Rectal smooth muscle tissue (tissue), 1 donor: Measurements from ENCODE around the gene GPR135.

ENCODE experiments used
- H3K27ac ChIP-seq: one replicate; pipeline ENCODE4 v1.7.0; 2013; ENCODE audit warnings: low read depth, low read length, inconsistent platforms
- H3K27me3 ChIP-seq: one replicate; pipeline ENCODE4 v1.7.0; 2013; ENCODE audit warnings: low read length; ENCODE audit not compliant: control insufficient read depth, insufficient read depth
- H3K36me3 ChIP-seq: one replicate; pipeline ENCODE4 v1.7.0; 2013; ENCODE audit warnings: low read length; ENCODE audit not compliant: control insufficient read depth, insufficient read depth
- H3K4me1 ChIP-seq: one replicate; pipeline ENCODE4 v1.7.0; 2013; ENCODE audit warnings: low read length; ENCODE audit not compliant: control insufficient read depth, insufficient read depth
- H3K4me3 ChIP-seq: one replicate; pipeline ENCODE4 v1.7.0; 2013; ENCODE audit warnings: low read length
- H3K9ac ChIP-seq: one replicate; pipeline ENCODE4 v1.7.0; 2013; ENCODE audit warnings: low read length

GPR135 gene, protein sequence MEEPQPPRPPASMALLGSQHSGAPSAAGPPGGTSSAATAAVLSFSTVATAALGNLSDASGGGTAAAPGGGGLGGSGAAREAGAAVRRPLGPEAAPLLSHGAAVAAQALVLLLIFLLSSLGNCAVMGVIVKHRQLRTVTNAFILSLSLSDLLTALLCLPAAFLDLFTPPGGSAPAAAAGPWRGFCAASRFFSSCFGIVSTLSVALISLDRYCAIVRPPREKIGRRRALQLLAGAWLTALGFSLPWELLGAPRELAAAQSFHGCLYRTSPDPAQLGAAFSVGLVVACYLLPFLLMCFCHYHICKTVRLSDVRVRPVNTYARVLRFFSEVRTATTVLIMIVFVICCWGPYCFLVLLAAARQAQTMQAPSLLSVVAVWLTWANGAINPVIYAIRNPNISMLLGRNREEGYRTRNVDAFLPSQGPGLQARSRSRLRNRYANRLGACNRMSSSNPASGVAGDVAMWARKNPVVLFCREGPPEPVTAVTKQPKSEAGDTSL

DNA sequence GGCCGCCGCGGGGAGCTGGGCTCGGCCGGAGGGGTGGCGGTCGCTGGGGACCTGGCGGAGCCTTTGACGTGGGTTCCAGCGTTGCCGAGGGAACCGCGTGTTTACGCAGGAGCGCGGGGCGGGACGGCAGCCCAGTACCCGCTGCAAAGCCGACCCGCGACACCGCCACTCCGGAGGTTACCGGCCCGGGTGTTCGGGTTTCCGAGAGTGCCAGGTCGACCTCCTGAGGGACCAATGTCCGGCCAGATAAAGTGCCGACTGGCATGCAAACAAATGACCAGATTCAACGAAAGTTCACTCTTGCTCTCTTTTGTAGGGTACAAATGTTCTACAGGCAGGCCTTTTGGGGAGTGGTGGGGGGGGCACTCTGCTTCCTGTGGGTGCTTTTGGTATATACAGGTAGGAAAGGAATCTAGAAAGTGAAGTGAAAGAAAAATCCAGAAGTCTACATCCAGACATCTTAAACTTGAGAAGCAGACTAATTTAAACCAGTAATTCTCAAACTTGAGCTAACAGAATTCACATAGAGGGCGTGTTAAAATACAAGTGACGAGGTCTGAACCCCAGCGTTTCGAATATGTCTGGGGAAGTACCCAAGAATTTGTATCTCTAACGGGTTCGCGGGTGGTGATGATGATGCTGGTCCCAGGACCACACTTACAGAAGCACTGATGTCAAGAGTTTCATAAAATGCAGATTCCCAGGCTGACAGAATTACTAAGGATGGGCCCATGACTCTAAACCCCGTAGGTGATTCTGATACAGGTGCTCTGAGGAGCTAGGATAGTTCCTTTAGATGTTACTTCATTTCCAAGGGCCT lies at the start of gene GPR135:
TSS of gene GPR135 (minus strand) at position 65 of the 820 bp plus-strand sequence. CDS start 154 bp downstream, outside the sequence.
- H3K27me3 ChIP-seq, result no peaks in the 10 kb centered on the region
- peaks cover 4% of the 10 kb centered on the region for H3K4me1 ChIP-seq
- peak within 1 kb of the TSS; percentile 68 for H3K4me3 ChIP-seq
- H3K27ac ChIP-seq, result peak within 1 kb of the TSS; percentile 70
- no peak within 1 kb of the TSS for H3K9ac ChIP-seq
- H3K36me3 ChIP-seq, result no peaks in the 10 kb centered on the region

DNA sequence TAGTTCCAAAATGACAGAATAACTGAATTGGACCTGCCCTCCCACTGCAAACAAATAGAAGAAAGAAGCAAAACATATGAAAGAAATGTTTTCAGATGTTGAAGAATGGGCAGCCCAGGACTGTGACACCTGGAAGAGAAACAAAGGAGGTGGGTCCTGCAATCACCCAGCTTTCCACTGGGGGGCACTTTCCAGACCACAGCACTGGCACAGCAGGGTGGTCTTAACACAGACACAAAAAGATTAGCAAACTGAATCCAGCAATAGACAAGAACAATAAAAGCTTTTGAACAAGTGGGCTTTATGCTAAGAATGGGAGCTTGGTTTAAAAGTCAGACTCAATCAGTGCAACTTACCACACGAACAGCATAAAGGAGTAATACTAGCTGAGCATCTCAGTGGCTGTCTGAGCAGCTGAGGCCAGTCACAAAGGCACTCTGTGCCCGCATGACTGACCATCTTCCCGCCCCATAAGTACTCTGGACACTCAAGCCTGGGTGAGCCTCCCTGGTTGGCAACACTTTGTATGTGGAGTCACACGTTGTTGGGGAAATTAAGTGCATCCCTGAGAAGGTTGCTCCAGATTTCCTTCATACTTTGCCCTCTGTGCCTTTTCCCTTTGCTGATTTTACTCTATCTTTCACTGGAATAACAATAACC lies 46.9 kb upstream of the GPR135 start:
- Histone ChIP-seq H3K4me3 (no peak overlapping the region), H3K27ac (no peak overlapping the region), H3K27me3 (no peaks in the 10 kb centered on the region), H3K9ac (no peak overlapping the region), H3K4me1 (no peaks in the 10 kb centered on the region), H3K36me3 (no peaks in the 10 kb centered on the region)

DNA sequence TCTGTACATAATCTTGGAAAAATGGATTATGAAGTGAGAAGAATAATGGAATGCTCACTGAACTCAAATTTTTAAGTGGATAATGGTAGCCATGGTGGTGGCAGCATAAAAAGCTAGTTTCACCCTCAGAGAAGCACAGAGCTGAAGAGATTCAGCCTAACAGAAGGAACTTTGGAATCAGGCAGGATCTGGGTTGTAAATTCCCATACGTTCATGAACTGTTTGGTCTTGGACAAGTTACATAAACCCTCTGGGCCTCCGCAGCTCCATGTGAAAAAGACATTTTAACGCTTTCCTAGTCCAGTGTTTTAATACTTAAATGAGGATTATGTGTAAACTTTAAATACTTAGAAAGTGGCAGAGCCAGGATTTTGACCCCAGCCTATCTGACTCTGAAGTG lies 45.8 kb upstream of the GPR135 start:
- H3K4me3 ChIP-seq, result no peak overlapping the region
- H3K27me3 ChIP-seq, result no peaks in the 10 kb centered on the region
- H3K9ac ChIP-seq, result no peak overlapping the region
- no peak overlapping the region for H3K27ac ChIP-seq
- H3K4me1 ChIP-seq, result no peaks in the 10 kb centered on the region
- H3K36me3 ChIP-seq, result no peaks in the 10 kb centered on the region

DNA sequence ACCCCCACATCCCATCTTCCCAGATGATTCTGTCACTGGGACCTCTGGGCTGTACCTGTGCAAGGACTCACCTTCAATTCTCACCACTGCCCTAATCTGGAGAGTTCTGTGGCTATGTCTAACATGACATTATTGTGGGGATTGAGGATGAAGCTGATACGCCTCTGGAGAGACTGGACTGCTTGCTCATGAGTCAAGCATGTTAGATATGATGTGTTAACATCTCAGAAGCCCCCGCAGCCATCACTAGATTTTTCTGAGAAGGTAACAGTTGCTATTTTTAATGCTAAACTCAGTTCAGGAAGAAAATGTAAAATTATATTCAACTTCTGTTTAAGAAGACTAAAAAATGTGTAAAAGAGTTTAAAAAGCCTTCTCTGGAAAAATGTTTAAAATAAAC lies 44.8 kb upstream of the GPR135 start:
- Histone ChIP-seq H3K9ac (no peak overlapping the region), H3K4me3 (no peak overlapping the region), H3K27ac (no peak overlapping the region), H3K27me3 (no peaks in the 10 kb centered on the region), H3K4me1 (no peaks in the 10 kb centered on the region), H3K36me3 (no peaks in the 10 kb centered on the region)

DNA sequence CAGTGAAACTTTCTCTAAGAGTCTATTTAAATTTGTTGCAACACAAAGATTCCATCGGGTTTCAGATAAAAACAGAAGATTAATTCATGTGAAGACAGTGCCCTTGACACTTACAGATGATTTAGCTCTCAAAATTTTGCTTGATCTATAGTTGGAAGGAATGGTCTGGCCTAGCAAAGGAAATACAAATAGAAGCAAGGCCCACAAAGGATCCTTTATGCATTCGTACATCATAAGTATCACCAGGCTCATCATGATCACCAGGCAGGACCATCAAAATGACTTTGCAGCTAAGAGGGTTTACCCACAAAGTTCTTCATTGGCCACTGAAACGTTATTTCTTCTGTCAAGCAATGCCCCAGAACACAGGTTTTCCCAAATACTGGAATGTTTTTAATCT lies 43.9 kb upstream of the GPR135 start:
- Histone ChIP-seq H3K27ac (no peak overlapping the region), H3K36me3 (no peaks in the 10 kb centered on the region), H3K4me3 (no peak overlapping the region), H3K9ac (no peak overlapping the region), H3K27me3 (no peaks in the 10 kb centered on the region), H3K4me1 (no peaks in the 10 kb centered on the region)

DNA sequence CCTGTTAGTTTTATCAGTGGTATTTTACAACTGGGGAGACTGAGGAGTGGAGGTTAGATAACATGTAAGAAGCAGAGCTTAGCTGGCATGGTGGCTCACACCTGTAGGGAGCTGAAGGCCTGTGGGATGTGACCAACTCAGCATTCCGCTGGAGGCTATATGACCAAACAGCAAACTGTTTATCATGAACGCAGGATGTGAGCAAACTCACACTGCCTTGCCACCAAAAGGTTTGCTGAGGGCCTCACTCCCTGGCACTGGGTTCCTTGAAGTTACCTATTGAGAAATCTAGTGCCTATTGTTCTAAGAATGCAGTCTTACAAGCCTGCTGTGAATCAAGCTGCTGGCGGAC lies 42.5 kb upstream of the GPR135 start:
- no peak overlapping the region for H3K27ac ChIP-seq
- H3K36me3 ChIP-seq, result no peaks in the 10 kb centered on the region
- H3K27me3 ChIP-seq, result no peaks in the 10 kb centered on the region
- H3K4me1 ChIP-seq, result no peaks in the 10 kb centered on the region
- no peak overlapping the region for H3K4me3 ChIP-seq
- no peak overlapping the region for H3K9ac ChIP-seq

DNA sequence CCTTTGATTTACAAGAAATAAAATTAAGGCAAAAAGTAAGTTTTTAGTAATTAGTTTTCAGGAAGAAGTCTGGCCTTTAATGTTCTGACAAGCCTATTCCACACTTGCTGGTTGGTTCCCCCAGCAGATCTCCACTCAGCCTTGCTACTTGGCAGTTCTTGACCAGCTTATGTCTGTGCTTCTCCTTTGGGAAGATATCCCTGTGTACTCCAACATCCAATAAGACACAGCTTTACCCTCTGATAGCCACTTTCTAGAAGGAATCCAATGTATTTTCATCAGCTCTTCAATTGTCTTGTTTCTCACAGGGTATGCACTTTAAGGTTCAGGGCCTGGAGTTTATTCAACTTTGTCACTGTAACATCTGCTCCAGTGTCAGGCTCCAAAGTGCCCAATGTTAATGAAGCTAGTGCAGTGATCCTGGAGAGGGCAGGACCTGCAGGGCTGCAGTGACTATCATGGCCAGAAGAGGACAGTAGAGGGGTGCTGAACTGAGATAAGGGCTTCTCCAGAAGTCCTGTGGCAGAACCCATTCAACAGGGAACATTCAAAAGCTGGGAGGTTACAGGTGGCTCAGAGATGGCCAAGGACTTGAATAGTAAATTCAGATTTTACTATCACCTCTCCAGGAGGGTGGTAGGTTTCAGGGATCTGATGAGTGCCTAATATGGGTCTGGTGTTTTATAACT lies 42.0 kb upstream of the GPR135 start:
- no peak overlapping the region for H3K4me3 ChIP-seq
- no peak overlapping the region for H3K27ac ChIP-seq
- no peaks in the 10 kb centered on the region for H3K27me3 ChIP-seq
- no peaks in the 10 kb centered on the region for H3K4me1 ChIP-seq
- no peak overlapping the region for H3K9ac ChIP-seq
- no peaks in the 10 kb centered on the region for H3K36me3 ChIP-seq

DNA sequence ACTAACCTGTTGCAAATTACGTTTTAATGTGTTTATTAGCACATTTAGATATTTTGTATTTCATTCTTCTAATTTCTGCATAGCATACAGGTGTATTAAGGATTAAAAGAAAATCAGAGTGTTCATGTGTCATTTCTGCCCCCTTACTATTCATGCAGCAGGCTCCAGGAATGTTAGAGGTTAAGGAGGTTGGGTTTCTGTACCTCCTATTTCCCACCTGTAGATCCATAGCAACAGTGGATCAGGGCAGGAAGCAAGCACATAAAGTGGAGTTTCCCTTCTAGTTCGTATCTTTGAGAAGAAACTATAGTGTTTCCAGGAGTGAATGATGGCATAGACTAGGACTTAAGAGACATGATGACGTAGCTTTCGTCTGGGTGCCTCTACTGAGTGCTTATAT lies 38.1 kb upstream of the GPR135 start:
- no peaks in the 10 kb centered on the region for H3K36me3 ChIP-seq
- H3K27ac ChIP-seq, result no peak overlapping the region
- H3K9ac ChIP-seq, result no peak overlapping the region
- H3K4me3 ChIP-seq, result no peak overlapping the region
- no peaks in the 10 kb centered on the region for H3K4me1 ChIP-seq
- no peaks in the 10 kb centered on the region for H3K27me3 ChIP-seq

DNA sequence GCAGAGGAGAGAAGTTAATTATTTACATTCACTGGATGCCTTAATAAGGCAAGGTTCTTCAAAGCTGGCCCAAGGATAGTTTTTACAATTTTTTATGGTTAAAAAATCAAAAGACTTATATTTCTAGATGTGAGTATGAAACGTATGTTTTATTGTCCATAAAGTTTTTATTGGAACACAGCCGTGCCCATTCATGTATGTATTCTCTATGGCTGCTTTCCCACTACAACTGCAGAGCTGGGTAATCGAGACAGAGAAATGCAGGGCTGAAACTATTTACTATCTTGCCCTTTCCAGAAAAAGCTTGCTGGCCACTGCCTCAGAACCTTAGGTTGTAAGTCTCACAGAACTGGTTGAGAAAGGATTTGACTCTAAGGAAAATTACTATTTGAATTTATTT lies 35.6 kb upstream of the GPR135 start:
- H3K4me3 ChIP-seq, result no peak overlapping the region
- H3K36me3 ChIP-seq, result no peaks in the 10 kb centered on the region
- H3K27me3 ChIP-seq, result no peaks in the 10 kb centered on the region
- no peak overlapping the region for H3K27ac ChIP-seq
- no peak overlapping the region for H3K9ac ChIP-seq
- no peaks in the 10 kb centered on the region for H3K4me1 ChIP-seq

DNA sequence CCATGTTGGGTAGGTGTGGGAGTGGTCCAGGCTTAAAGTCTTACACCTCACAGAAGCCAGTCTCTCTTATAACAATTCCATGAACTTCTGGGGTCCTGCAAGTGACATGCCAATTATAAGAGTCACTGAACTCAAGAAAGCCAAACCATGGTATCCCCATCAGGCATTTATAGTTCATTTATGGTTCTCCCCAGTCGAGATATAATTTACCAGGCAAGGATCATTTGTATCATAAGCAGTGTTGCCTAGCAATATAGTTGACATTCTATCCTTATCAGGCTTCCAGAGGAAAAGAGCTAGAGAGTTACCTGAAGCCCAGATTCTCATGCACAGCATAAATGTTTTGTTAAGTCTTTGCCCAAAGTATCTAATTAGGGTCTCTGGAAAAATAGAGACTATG lies 27.2 kb upstream of the GPR135 start:
- Histone ChIP-seq H3K27me3 (no peaks in the 10 kb centered on the region), H3K4me1 (no peaks in the 10 kb centered on the region), H3K4me3 (no peak overlapping the region), H3K9ac (no peak overlapping the region), H3K27ac (no peak overlapping the region), H3K36me3 (peaks cover 25% of the 10 kb centered on the region)

DNA sequence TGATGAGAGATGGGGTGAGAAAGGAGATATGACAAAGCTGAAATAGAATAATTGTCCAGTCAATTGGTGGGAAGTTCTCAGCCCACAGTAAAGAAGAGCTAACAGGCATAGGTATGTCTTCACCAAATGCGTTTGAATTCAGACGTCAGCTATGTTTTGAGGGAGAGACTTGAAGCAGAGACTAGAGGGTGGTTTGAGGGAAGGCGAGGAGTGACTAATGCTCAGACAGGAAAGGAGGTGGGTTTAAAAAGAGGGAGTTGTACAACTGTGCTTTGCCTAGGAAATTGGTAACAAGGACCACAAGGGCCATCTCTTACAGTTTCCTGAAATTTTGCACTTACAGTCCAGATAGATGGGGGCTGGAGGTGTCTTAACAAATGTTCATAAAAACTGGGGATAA lies 25.6 kb upstream of the GPR135 start:
- H3K27ac ChIP-seq, result no peak overlapping the region
- H3K9ac ChIP-seq, result no peak overlapping the region
- H3K27me3 ChIP-seq, result no peaks in the 10 kb centered on the region
- no peak overlapping the region for H3K4me3 ChIP-seq
- H3K36me3 ChIP-seq, result peaks cover 25% of the 10 kb centered on the region
- H3K4me1 ChIP-seq, result no peaks in the 10 kb centered on the region

DNA sequence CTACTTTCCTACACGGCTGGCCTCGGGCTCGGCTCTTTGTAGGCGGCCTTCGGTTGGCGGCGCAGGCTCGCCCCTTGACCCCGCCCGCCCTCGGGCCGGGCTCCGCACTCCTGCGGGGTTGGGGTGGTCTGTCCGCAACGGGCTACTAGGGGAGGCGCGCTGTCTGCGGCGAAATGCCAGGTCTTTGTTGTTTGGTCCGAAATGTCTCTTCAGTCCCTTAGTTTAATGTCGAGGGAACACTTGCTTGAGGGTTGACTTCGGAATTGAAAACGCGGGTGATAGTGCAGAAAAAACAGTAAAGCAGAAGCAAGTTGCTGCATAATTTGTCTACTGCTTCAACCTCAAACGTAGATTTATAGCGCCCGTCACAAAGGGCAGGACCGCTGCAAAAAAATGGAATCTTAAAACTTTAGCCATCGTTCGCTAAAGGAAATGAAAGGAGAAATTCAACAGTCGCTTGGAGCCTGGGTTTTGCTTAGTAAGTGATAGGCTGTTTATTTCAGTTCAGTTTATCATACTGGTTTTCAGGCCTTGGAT lies 19.5 kb upstream of the GPR135 start:
- peak overlapping the region; percentile 82 for H3K4me3 ChIP-seq
- H3K4me1 ChIP-seq, result peaks cover 10% of the 10 kb centered on the region
- peak overlapping the region; percentile 52 for H3K9ac ChIP-seq
- H3K36me3 ChIP-seq, result peaks cover 11% of the 10 kb centered on the region
- peak overlapping the region; percentile 91 for H3K27ac ChIP-seq
- H3K27me3 ChIP-seq, result no peaks in the 10 kb centered on the region
